Globus pallidus (tissue), 1 donor: ENCODE data around the gene ZNF575.

ENCODE experiments used
- DNase-seq: peaks from one replicate; pipeline ENCODE4 v3.0.0-alpha.2; 2015; ENCODE audit warnings: low spot score

ZNF575 gene

GRCh38 chr19:43574424-43575155 lies 41.6 kb downstream of the ZNF575 start:
- no peak for DNase-seq

- DNase-seq: peak; percentile 99
Measured at GRCh38 chr19:43575156-43575950, 42.4 kb downstream of the ZNF575 start, which contains the start of the genes PINLYP and XRCC1. Gene PINLYP, plus strand, starts transcription at chr19:43575801. Its CDS starts 1,391 bp downstream, at chr19:43577192. Gene XRCC1, minus strand, starts transcription at chr19:43575527. Its CDS starts 69 bp downstream, at chr19:43575458.

- DNase-seq: no peak
Measured at GRCh38 chr19:43575955-43576878, 43.2 kb downstream of the ZNF575 start.

- no peak for DNase-seq
Measured at GRCh38 chr19:43578787-43579186, 45.8 kb downstream of the ZNF575 start.

GRCh38 chr19:43581467-43581866 lies 48.5 kb downstream of the ZNF575 start:
- no peak for DNase-seq

GRCh38 chr19:43582495-43582894 lies 49.5 kb downstream of the ZNF575 start:
- DNase-seq: no peak

- DNase-seq: no peak
Measured at GRCh38 chr19:43584484-43584883, 51.5 kb downstream of the ZNF575 start.
